Left colon (tissue), 2 donors: ENCODE data around the gene FAM120B. TPM values are rescaled to one million over a fixed set of nuclear protein-coding genes. Genes with fewer than 3 reads are reported as not detected.

Experiments
- ATAC-seq: fragments of 200-7000 bp; cut with Tn5 transposase; one replicate; pipeline ENCODE4 v1.9.1; 2020; ENCODE audit warnings: mild to moderate bottlenecking, moderate library complexity
- DNase-seq, 2 donors: peaks; one replicate each; pipeline ENCODE4 v3.0.0-alpha.2; 2020
- intact Hi-C, 2 donors: fragments of 100-400 bp; cut with DNase I in 1 of 2; cut with micrococcal nuclease in 1 of 2; formaldehyde crosslinking; loops; one replicate each; pipeline versions ENCODE4 v1.11.2 to v1.14.0; 2022; cut with DNase I, micrococcal nuclease
- total RNA-seq, 2 donors: library from RNA; stranded (reverse); fragmentation: NEBNext Ultra II Directional; extraction: Animal tissue kit (Norgen Biotek cat#: 25700); gene quantifications; one replicate each; pipeline ENCODE4 v1.2.1, GENCODE V29; 2021
- donor health status: DM: no; HTN: no; CAD: no.
- donor health status: DM: yes; HTN: yes; CAD: no.

FAM120B gene
- total RNA-seq, 2 donors from 2014 or later = 30.3 to 31.1 TPM

- ATAC-seq (no peak), DNase-seq (no peak)
- intact Hi-C loops = no loop called here
Measured at GRCh38 chr6:170366248-170366960, 59.8 kb downstream of the FAM120B start.

DNA sequence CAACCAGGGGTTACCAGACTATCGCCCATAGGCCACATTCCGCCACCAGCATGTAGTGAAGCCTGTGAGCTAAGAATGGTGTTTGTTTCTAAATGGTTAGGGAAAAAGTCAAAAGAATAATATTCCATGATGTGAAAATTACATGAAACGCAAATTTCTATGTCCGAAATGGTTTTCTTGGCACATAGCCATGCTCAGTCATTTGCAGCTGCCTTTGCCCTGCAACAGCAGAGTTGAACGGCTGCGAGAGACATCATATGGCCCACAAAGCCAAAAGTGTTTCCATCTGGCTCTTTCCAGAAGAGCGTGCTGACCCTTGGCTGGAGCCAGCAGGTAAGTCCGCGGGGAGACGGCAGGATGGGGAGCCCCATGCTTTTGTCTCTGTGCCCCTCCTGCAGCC lies 60.7 kb downstream of the FAM120B start:
- intact Hi-C loops = no loop called here
- ATAC-seq (no peak), DNase-seq (no peak)

DNA sequence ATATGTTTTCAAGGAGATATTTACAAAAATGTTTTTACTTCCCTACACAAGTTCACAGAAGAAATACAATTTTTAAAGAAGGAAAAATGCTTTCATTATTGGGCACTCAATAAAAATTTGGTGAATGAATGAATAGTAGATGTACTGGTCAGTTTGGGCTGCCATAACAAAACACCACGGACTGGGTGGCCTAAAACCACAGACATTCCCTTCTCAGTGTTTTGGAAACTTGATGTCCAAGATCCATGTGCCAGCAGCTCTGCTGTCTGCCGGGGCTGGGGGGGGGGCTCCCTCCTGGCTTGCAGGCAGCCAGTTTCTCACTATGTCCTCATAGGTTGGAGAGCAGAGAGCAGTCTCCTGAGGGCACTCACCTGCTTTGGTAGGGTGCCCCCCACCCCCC lies 62.0 kb downstream of the FAM120B start:
- intact Hi-C loops = no loop called here
- DNase-seq (no peak), ATAC-seq (no peak)

DNA sequence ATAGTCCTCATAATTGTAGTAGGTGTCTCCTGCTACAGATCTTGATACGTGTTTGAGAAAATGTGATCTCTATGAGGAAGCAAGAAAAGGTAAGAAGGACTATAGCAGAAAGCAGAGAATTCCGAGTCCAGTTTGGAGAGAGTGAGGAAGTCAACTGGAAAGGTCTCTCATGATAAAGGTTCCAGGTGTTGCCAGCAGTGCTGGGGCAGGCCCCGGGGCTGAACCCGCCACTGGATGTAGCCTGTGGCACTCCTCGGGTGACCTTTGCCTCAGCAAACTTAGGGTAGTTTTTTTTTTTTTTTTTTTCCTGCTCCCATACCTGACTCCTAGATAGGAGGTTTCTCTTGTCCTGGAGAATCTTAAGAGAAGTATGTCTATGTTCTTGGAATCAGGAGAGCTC lies 62.8 kb downstream of the FAM120B start:
- DNase-seq = peak; percentile 46 to 70
- intact Hi-C loops = no loop called here
- ATAC-seq = peak; percentile 91

DNA sequence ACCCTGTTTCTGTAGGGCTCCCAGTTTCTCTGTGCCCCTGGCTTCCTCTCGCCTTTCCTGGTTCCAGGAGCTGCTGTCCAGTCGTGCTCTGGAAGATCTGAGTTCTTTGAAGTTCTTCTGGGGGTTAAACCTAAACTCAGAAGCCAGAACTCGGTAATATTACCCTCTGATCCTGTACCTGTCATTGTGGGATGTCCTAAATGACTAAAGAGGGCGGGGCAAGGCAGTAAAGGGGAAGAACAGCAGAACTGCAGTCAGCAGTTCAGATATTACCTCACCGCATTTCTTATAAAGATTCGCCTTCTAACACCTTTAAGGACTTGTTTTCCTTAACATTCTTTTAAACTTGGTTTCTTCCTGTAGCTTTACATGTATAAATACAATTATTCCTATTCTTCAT lies 63.9 kb downstream of the FAM120B start:
- intact Hi-C loops = no loop called here
- ATAC-seq = peak; percentile 84
- DNase-seq = peak in 1 of 2 donors; percentile 43

DNA sequence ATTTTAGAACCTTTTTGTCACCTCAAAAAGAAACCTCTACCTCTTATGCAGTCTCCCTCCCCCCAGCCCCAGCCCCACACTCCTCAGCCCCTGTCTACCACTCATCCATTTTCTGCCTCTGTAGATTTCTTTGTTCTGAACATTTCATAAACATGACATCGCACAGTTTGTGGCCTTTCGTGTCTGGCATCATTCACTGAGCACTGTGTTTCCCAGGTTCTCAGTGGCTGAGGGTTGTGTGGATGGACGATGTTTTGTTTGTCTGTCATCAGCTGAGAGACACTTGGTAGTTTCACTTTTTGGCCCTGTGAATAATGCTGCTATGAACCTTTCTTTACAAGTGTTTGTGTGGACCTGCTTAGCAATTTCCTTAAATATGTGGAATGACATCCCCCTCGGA lies 64.5 kb downstream of the FAM120B start:
- DNase-seq (no peak), ATAC-seq (no peak)
- intact Hi-C loops = no loop called here

- intact Hi-C loops = no loop called here
- no peak for ATAC-seq
- DNase-seq = no peak
Measured at GRCh38 chr6:170371588-170371987, 65.0 kb downstream of the FAM120B start.

DNA sequence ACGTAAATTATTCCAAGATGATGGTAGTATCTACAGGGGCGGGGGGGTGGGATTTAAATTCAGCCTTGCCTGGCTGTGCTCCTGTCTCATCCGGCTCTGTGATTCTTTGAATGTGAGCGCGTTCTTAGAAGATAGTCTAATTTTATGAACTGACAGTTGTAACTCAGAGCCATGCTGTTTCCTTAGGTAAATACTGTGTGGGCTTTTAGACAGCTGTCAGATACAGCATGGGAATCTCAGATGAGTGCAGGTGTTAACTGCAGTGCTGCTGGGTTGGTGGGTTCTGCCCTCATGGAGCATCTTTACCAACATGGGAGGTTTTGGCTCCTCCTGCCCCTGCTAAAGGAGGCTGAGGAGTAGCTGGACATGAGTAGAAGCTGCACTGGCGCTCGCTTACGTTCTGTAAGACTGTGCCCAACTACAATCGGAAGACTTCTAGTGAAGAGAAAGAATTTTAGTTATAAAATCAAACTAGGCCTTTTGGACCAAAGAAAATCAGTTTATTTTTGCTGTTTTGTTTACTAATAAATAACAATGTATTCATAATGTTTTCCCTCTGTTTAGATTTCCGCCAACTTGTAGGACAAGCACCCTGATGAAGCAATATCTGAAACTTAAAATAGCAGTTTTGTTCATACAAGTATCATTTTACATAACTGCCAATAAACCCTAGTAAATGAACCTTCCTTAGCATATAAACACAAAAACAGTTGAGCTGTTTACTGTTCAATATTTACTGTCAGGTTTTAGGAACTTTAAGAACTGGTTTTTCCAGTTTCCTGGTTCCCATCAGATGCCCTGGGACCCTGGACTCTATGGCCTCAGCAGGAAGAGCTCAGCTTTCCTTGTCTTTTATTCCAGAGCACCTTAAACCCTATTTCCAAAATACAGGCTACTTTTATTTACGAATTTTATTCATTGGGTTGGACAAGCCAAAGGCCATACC lies 66.1 kb downstream of the FAM120B start:
- DNase-seq (no peak), ATAC-seq (no peak)
- intact Hi-C loops = no loop called here

DNA sequence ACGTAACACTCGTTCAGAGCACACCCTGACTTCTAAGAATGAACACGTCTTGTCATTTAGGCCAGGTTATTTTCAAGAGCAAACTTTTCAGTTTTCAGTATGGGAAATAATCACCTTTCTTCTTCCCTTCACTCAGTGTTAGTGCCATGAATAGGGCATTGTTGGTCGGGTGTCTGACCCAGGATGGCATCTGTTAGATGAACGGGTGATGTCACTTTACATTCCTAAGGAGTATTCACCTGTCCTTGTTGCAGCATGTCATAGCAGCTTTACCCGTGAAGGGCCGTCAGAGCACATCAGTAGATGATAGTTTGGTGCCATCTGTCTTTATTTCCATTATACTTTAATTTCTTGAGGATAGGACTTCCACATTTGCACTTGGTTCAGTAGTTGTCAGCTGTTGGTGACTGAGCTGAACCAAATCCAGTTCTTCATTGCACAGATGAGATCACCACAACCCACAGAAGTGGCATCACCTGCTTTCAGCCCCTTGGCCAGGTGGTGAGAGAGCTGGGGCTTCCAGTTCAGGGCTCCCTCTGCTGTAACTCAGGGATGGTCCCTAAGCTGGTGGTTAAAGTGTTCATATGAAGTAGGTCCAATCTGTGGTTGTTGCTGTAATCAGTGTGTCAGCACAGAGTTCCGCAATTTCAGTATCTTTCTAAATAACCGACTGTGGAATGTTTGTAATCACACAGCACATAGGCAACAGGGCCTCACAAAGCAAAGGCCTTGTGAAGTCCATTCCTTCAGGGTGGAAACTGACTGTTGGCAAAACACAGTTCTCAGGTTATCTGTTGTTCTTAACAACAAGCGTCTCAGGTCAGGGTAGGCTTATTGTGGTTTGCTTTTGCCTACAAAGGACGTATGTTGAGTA lies 68.2 kb downstream of the FAM120B start:
- no peak for ATAC-seq
- no peak for DNase-seq
- intact Hi-C loops = no loop called here

- ATAC-seq (no peak), DNase-seq (no peak)
- intact Hi-C loops = no loop called here
Measured at GRCh38 chr6:170375661-170376060, 69.1 kb downstream of the FAM120B start.

DNA sequence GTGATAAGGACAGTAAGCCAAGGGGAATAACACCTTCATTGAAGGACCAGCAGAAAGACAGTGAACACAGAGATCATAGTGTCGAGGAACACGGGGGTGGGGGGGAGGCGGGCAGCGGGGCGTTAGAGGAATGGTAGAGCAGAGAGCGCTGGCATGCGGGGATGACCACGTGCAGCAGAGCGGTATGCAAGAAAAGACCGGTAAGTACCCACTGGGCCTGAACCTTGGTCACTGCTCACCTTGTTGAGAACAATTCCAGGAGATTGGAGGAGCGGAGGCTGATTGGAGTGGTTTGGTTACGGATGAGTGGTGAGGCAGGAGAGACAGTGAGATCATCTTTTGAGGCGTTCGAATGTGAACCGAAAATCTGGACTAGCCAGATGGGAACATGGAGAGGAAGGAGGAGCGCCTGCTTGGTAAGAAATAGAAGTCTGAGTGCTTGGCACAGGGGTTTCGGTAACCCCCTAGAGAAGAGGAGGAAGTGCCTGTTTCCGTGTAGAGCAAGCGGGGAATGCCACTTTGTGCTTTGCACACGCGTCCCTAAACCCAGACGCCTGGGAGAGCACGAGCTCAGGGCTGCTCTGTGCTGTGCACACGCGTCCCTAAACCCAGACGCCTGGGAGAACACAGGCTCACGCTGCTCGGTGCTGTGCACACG lies 70.0 kb downstream of the FAM120B start:
- no peak for ATAC-seq
- no peak for DNase-seq
- intact Hi-C loops = no loop called here

DNA sequence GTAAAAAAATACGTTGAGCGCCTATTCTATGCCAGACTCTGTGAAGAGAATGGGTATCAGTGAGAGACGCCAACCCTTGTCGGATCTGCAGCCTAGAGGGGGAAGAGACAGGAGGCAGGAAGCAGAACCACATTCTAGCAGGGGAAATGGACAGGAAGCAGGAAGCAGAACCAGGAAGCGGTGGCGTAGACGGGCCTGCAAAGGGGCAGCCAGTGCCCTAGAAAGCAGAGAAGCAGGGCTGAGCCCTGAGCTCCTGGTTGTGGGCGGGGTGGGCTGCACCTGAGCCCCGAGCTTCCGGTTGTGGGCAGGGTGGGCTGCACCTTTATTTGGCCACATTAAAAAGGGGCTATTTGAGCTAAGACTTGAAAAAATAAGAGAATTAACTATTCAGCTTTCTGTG lies 71.9 kb downstream of the FAM120B start:
- intact Hi-C loops = no loop called here
- ATAC-seq = no peak

DNA sequence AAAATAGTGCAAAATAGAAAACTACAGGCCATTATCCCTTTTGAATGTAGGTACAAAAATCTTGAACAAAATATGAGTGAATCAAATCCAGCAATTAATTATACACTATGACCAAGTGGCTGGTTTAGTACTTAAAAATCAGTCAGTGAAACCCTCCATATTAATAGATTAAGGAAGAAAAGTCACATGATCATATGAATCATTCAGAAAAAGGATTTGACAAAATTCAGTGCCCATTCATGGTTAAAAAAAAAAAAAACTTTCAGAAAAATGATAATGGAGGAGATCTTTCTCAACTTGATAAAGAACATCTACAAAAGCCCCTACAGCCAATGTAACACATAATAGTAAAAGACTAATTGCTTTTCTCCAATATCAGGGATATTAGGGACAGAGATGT lies 75.0 kb downstream of the FAM120B start:
- intact Hi-C loops = no loop called here
- DNase-seq = no peak
- no peak for ATAC-seq

More for the DNA sequence above, 71.9 kb downstream of the FAM120B start:
- DNase-seq = no peak

DNA sequence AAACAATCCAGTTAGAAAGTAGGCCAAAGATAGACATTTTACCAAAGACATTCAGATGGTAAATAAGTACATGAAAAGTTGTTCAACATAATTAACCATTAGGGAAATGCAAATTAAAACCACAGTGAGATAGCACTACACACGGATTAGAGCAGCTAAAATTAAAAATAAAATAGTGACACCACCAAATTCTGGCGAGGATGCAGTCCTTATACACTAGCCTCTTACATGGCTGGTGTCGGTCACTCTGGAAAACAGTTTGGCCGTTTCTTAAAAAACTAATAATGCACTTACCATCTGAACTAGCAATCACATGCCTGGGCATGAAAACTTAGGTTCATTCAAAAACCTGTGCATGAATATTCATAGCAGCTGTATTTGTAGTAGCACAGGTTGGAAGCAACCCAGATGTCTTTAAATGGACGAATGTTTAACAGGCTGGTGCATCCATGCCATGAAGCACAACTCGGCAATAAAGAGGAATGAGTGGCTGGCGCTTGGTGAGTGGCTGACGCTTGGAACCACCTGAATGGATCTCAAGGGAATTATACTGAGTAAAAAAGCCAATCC lies 77.0 kb downstream of the FAM120B start:
- intact Hi-C loops = no loop called here
- ATAC-seq (no peak), DNase-seq (no peak)

DNA sequence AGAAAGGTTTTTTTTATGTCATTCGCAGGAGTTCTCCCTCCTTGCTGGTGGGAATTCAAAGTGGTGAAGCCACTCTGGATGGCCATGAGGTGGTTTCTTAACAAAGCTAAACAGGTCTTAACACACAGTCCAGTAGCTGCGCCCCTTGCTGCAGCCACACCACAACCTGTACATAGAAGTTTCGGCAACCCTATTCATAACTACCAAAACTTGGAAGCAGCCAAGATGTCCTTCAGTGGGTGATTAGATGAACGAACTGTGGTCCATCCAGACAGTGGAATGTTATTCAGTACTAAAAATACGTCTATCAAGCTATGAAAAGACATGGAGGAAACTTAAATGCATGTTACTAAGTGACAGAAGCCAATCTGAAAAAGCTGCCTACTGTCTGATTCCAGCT lies 78.9 kb downstream of the FAM120B start:
- intact Hi-C loops = no loop called here
- ATAC-seq (no peak), DNase-seq (no peak)

- DNase-seq = no peak
- ATAC-seq = no peak
- intact Hi-C loops = no loop called here
Measured at GRCh38 chr6:170388113-170388512, 81.6 kb downstream of the FAM120B start.

- ATAC-seq (no peak), DNase-seq (no peak)
- intact Hi-C loops = no loop called here
Measured at GRCh38 chr6:170393033-170393432, 86.5 kb downstream of the FAM120B start.

GRCh38 chr6:170393807-170394399 lies 87.3 kb downstream of the FAM120B start:
- no peak for DNase-seq
- no peak for ATAC-seq
- intact Hi-C loops = no loop called here
